Suprapubic skin (tissue), 4 donors: ENCODE results near the gene GFY. TPM values are rescaled to one million over a fixed set of nuclear protein-coding genes. Genes with fewer than 3 reads are reported as not detected.
"Not testable (repeated sequence)": the region's sequence is repeated elsewhere in the genome, so short reads cannot be mapped to it uniquely, and the experiment has no call there.

Experiments
- DNase-seq, 2 donors: peaks; one replicate each; pipeline ENCODE4 v3.0.0-alpha.2; 2019; ENCODE audit warnings: low spot score in 2 of 2
- H3K27ac ChIP-seq: fragments of 200-600 bp; sonication (generic); one replicate; pipeline ENCODE4 v1.5.1; 2019
- H3K27me3 ChIP-seq: fragments of 200-600 bp; sonication (generic); one replicate; pipeline ENCODE4 v1.5.1; 2019
- H3K36me3 ChIP-seq: fragments of 200-600 bp; sonication (generic); one replicate; pipeline ENCODE4 v1.5.1; 2019
- H3K4me1 ChIP-seq: fragments of 200-600 bp; sonication (generic); one replicate; pipeline ENCODE4 v1.5.1; 2019
- H3K4me3 ChIP-seq: fragments of 200-600 bp; sonication (generic); one replicate; pipeline ENCODE4 v1.5.1; 2019; ENCODE audit warnings: mild to moderate bottlenecking
- H3K9me3 ChIP-seq: fragments of 200-600 bp; sonication (generic); one replicate; pipeline ENCODE4 v1.5.1; 2019
- EP300 ChIP-seq: sonication (generic); formaldehyde crosslinking; IDR thresholded peaks from one replicate; pipeline ENCODE4 v1.6.1; 2017; ENCODE audit warnings: antibody characterized with exemption
- POLR2A ChIP-seq, 2 donors: fragments of 450-650 bp; IDR thresholded peaks; one replicate each; pipeline ENCODE4 v1.6.1; 2017; ENCODE audit warnings: antibody characterized with exemption in 2 of 2, mild to moderate bottlenecking in 2 of 2, moderate library complexity in 2 of 2
- POLR2AphosphoS5 ChIP-seq, 3 donors: sonication (generic); formaldehyde crosslinking; IDR thresholded peaks; one replicate each; pipeline ENCODE4 v1.6.1; 2017; ENCODE audit warnings: antibody characterized with exemption in 3 of 3
- WGBS: methylation state at CpG from one replicate; pipeline ENCODE4 v1.1.5; 2018; 5-methylcytosine and 5-hydroxymethylcytosine counted together
- total RNA-seq, 4 donors: library from RNA; depleted of rRNA; stranded (reverse); fragments of >200 nt; gene quantifications; one replicate each; pipeline ENCODE4 v1.1.0, GENCODE V29; 2016
- TF ChIP-seq, protein P1 (sequence below), 2 donors: fragments of 200-600 bp in 1 of 2; fragments of 450-650 bp in 1 of 2; sonication (generic) in 1 of 2; IDR thresholded peaks; one replicate each; pipeline ENCODE4 v1.5.1; 2016 to 2019; ENCODE audit warnings: antibody characterized with exemption in 2 of 2, mild to moderate bottlenecking in 1 of 2, moderate library complexity in 1 of 2

Gene GFY
- total RNA-seq, 4 donors from 2014 or later = not detected

DNA sequence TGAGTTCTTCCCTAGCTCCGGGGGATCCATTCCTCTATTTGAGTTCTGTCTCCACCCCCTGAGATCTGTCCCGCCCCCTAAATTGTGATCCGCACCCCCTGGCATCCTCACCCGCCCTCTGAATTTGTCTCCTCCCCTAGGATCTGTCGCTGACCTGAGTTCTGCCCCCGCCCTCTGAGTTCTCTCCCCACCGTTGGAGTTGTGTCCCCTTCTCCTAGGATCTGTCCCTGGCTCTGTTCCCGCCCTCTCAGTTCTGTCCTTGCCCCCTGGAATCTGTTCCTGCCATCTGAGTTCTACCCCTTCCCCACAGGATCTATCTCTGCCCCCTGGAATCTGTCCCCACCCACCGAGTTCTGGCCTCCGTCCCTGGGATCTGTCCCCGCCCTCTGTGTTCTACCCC is 17.2 kb downstream of the GFY start:
- no peaks in the 10 kb centered on the region for H3K9me3 ChIP-seq
- H3K4me3 ChIP-seq = peak overlapping the region; percentile 78
- DNase-seq = peak; percentile 86 to 89
- H3K27ac ChIP-seq = peak overlapping the region; percentile 70
- H3K27me3 ChIP-seq = peaks cover 46% of the 10 kb centered on the region
- TF ChIP-seq EP300 (no peak), POLR2AphosphoS5 (IDR thresholded peaks at IDR 0.05) (no peak), POLR2A (IDR thresholded peaks at IDR 0.05) (no peak)
- TF ChIP-seq, protein P1, sequence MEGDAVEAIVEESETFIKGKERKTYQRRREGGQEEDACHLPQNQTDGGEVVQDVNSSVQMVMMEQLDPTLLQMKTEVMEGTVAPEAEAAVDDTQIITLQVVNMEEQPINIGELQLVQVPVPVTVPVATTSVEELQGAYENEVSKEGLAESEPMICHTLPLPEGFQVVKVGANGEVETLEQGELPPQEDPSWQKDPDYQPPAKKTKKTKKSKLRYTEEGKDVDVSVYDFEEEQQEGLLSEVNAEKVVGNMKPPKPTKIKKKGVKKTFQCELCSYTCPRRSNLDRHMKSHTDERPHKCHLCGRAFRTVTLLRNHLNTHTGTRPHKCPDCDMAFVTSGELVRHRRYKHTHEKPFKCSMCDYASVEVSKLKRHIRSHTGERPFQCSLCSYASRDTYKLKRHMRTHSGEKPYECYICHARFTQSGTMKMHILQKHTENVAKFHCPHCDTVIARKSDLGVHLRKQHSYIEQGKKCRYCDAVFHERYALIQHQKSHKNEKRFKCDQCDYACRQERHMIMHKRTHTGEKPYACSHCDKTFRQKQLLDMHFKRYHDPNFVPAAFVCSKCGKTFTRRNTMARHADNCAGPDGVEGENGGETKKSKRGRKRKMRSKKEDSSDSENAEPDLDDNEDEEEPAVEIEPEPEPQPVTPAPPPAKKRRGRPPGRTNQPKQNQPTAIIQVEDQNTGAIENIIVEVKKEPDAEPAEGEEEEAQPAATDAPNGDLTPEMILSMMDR (IDR thresholded peaks at IDR 0.05) = no peak
- H3K36me3 ChIP-seq = peaks cover 10% of the 10 kb centered on the region
- H3K4me1 ChIP-seq = peaks cover 32% of the 10 kb centered on the region
- 1% methylated on average over 11 of the region's 11 CpGs for WGBS

DNA sequence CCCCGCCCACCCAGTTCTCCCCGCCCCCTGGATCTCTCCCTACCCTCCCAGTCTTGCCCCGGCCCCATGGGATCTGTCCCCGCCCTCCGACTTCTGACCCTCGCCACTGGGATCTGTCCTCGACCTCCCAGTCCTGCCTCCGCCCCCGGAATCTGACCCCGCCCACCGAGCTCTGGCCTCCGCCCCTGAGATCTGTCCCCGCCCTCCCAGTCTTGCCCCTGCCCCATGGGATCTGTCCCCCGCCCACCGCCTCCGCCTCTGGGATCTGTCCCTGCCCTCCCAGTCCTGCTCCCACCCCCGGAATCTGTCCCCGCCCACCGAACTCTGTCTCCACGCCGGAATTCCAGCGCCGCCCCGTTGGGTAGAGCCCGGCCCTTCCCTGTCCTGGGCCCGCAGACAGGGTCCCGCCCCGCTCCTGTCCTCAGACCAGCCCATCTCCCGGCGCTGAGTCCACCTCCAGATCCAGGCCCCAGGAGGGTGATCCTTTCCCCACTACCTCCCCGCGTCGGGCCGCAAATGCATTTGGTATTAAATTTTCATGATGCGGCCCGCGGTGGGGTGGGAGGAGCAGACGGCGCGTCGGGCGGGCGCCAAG is 17.7 kb downstream of the GFY start:
- DNase-seq = peak; percentile 99
- H3K27me3 ChIP-seq = peaks cover 41% of the 10 kb centered on the region
- peaks cover 35% of the 10 kb centered on the region for H3K4me1 ChIP-seq
- no peaks in the 10 kb centered on the region for H3K9me3 ChIP-seq
- H3K4me3 ChIP-seq = peak overlapping the region; percentile 78
- peaks cover 12% of the 10 kb centered on the region for H3K36me3 ChIP-seq
- TF ChIP-seq POLR2AphosphoS5 (IDR thresholded peaks at IDR 0.05) = no peak
- TF ChIP-seq, protein P1 (IDR thresholded peaks at IDR 0.05) = no peak
- no peak for TF ChIP-seq POLR2A (IDR thresholded peaks at IDR 0.05)
- no peak for TF ChIP-seq EP300
- under 1% methylated on average over 40 of the region's 43 CpGs for WGBS
- H3K27ac ChIP-seq = peak overlapping the region; percentile 88

DNA sequence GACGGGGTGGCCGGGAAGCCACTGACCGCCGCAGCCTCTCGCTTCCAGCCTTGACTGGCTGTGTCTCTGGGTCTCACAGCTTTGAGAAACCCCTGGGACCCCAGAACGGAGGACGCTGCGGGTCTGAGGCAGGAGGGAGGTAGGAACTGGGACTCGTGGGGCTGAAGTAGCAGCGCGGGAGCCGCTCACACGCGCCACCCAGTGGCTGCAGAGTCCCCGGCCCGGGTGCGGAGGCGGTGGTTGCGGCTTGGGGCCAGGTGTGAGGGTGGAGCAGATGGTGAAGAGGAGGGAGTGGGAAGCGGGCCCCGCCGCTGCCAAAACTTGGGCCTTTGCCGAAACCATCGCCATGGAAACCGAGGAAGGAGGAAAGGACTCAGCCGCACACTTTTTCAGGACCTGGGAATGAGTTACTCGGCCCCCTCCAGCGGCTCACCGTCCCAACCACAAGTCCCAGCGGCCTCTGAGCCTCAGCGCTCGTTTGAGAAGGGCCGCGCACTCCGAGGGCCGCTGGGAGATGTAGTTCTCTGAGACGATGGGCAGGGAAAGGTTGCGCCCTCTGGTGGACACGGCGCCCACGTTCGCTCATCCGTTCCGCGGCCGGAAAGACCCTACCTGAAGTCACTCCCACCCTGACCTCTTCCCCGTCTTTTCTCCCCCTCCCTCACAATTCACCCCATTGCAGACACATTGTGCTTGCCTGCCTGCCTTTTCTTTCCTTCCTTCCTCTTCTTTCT is 18.3 kb downstream of the GFY start:
- peaks cover 35% of the 10 kb centered on the region for H3K27me3 ChIP-seq
- no peaks in the 10 kb centered on the region for H3K9me3 ChIP-seq
- peaks cover 12% of the 10 kb centered on the region for H3K36me3 ChIP-seq
- H3K4me3 ChIP-seq = peak overlapping the region; percentile 78
- H3K27ac ChIP-seq = peak overlapping the region; percentile 88
- DNase-seq = peak; percentile 96 to 97
- TF ChIP-seq POLR2AphosphoS5 (IDR thresholded peaks at IDR 0.05) (peak in 1 of 3 donors; percentile 62), EP300 (no peak), POLR2A (IDR thresholded peaks at IDR 0.05) (no peak)
- TF ChIP-seq, protein P1 (IDR thresholded peaks at IDR 0.05) = peak; percentile 59 to 87
- peaks cover 38% of the 10 kb centered on the region for H3K4me1 ChIP-seq
- 1% methylated on average over 27 of the region's 47 CpGs for WGBS

DNA sequence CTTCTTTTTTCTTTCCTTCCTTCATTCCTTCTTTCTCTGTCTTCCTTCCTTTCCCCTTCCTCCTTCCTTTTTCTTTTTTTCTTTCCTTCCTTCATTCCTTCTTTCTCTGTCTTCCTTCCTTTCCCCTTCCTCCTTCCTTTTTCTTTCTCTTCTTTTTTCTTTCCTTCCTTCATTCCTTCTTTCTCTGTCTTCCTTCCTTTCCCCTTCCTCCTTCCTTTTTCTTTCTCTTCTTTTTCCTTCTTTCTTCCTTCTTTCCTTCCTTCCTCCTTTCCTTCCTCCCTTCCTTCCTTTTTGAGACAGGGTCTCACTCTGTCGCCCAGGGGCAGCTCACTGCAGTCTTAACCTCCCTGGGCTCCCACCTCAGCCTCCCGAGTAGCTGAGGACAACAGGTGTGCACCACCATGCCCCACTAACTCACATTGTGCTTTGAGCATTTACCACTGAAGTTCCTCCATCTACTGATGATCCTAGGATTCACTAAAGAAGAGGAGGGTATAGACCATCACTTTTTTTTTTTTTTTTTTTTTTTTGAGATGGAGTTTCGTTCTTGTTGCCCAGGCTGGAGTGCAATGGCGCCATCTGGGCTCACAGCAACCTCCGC is 19.0 kb downstream of the GFY start:
- H3K4me3 ChIP-seq, H3K9me3 ChIP-seq, H3K27ac ChIP-seq, DNase-seq: not testable (repeated sequence)
- H3K36me3 ChIP-seq = peaks cover 16% of the 10 kb centered on the region
- peaks cover 28% of the 10 kb centered on the region for H3K27me3 ChIP-seq
- WGBS = 72% methylated on average over 5 of the region's 5 CpGs
- peaks cover 40% of the 10 kb centered on the region for H3K4me1 ChIP-seq

DNA sequence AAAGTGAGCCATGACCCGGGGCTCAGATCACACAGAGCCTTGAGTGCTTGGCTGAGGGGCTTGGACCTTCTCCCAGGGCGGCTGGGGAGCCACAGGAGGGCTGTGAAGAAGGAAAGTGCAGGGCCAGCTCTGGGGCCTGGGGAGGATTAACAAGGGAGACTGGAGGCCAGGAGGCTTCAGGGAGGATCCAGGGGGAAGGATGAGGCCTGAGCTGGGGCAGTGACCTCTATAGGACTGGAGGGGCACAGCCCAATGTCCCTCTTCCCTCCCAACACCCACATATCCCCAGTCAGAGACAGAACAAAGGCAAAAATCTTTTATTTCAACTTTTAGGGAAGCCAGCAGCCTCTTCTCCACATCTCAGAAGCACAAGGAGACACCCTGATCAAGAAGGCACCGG is 20.8 kb downstream of the GFY start:
- Histone ChIP-seq H3K36me3 (peaks cover 18% of the 10 kb centered on the region), H3K27me3 (peaks cover 14% of the 10 kb centered on the region), H3K4me1 (peaks cover 47% of the 10 kb centered on the region), H3K27ac (no peak overlapping the region), H3K9me3 (no peaks in the 10 kb centered on the region), H3K4me3 (no peak overlapping the region)
- 82% methylated on average over 3 of the region's 3 CpGs for WGBS
- DNase-seq = no peak
- TF ChIP-seq, protein P1 (IDR thresholded peaks at IDR 0.05) = no peak
- TF ChIP-seq POLR2AphosphoS5 (IDR thresholded peaks at IDR 0.05) (no peak), EP300 (no peak), POLR2A (IDR thresholded peaks at IDR 0.05) (no peak)
